Hepatocyte (in vitro differentiated cells): Measurements from ENCODE around the gene ANKRD2. TPM values are rescaled to one million over a fixed set of nuclear protein-coding genes. Genes with fewer than 3 reads are reported as not detected.

Experiments used
- DNase-seq: peaks from one replicate; pipeline ENCODE4 v3.0.0-alpha.2; 2016; ENCODE audit warnings: low spot score
- H2AFZ ChIP-seq: fragments of 200-600 bp; sonication (generic); 2 replicates; pipeline ENCODE4 v1.6.0; 2016; ENCODE audit warnings: antibody characterized with exemption, mild to moderate bottlenecking
- H3K27ac ChIP-seq: fragments of 200-600 bp; sonication (generic); 2 replicates; pipeline ENCODE4 v1.5.1; 2016; ENCODE audit warnings: mild to moderate bottlenecking
- H3K27me3 ChIP-seq: fragments of 200-600 bp; sonication (generic); 2 replicates; pipeline ENCODE4 v1.6.1; 2016
- H3K36me3 ChIP-seq: fragments of 200-600 bp; sonication (generic); replicated peaks from 2 replicates; pipeline ENCODE4 v1.5.1; 2016; ENCODE audit warnings: low read depth; ENCODE audit not compliant: insufficient read depth
- H3K4me1 ChIP-seq: fragments of 200-600 bp; sonication (generic); 2 replicates; pipeline ENCODE4 v1.5.1; 2016; ENCODE audit warnings: mild to moderate bottlenecking, moderate library complexity; ENCODE audit not compliant: insufficient read depth
- H3K4me2 ChIP-seq: fragments of 200-600 bp; sonication (generic); 2 replicates; pipeline ENCODE4 v1.6.0; 2016
- H3K4me3 ChIP-seq: fragments of 200-600 bp; sonication (generic); 2 replicates; pipeline ENCODE4 v1.5.1; 2016; ENCODE audit warnings: mild to moderate bottlenecking
- H3K79me2 ChIP-seq: fragments of 200-600 bp; sonication (generic); 2 replicates; pipeline ENCODE4 v1.6.0; 2017; ENCODE audit warnings: mild to moderate bottlenecking
- H3K9me2 ChIP-seq: fragments of 200-600 bp; sonication (generic); replicated peaks from 2 replicates; pipeline ENCODE4 v1.6.0; 2017; ENCODE audit warnings: mild to moderate bottlenecking; ENCODE audit not compliant: insufficient read depth
- H3K9me3 ChIP-seq: fragments of 200-600 bp; sonication (generic); 2 replicates; pipeline ENCODE4 v1.5.1; 2016; ENCODE audit warnings: low read depth, mild to moderate bottlenecking
- H4K20me1 ChIP-seq: fragments of 200-600 bp; sonication (generic); 2 replicates; pipeline ENCODE4 v1.6.0; 2016; ENCODE audit warnings: mild to moderate bottlenecking; ENCODE audit not compliant: insufficient read depth, poor library complexity, severe bottlenecking
- CTCF ChIP-seq: fragments of 200-600 bp; sonication (generic); IDR thresholded peaks from 2 replicates; pipeline ENCODE4 v1.5.1; 2016; ENCODE audit warnings: antibody characterized with exemption, mild to moderate bottlenecking; ENCODE audit not compliant: poor library complexity
- EZH2 ChIP-seq: fragments of 200-600 bp; sonication (generic); IDR thresholded peaks from 2 replicates; pipeline ENCODE4 v1.6.1; 2016; ENCODE audit warnings: antibody characterized with exemption, mild to moderate bottlenecking, borderline replicate concordance
- EZH2phosphoT487 ChIP-seq: fragments of 200-600 bp; sonication (generic); IDR thresholded peaks from one replicate; pipeline ENCODE4 v1.6.1; 2018; ENCODE audit warnings: antibody characterized with exemption, mild to moderate bottlenecking, low read depth, moderate library complexity; ENCODE audit not compliant: unreplicated experiment, severe bottlenecking
- WGBS: methylation state at CpG from one replicate; pipeline ENCODE4 v1.1.6; 2016; ENCODE audit warnings: low lambda C conversion rate; ENCODE audit errors: missing lambda C conversion rate; 5-methylcytosine and 5-hydroxymethylcytosine counted together
- polyA plus RNA-seq: library from polyadenylated mRNA; unstranded; fragments of >200 nt; fragmentation: Nextera tagmentation; extraction: Ambion mirVana; gene quantifications from 2 replicates; pipeline ENCODE4 v1.2.1, GENCODE V29; 2016
- total RNA-seq: library from RNA; depleted of rRNA; stranded (reverse); fragments of >200 nt; gene quantifications from 2 replicates; pipeline ENCODE4 v1.2.3, GENCODE V29; 2014

The ANKRD2 gene
- total and polyA plus RNA-seq, 2 experiments from 2014 or later = not detected

- no peak overlapping the region for H3K4me3 ChIP-seq
- no peaks in the 10 kb centered on the region for H3K27me3 ChIP-seq
- H2AFZ ChIP-seq = no peak overlapping the region
- no peaks in the 10 kb centered on the region for H3K9me2 ChIP-seq
- no peak overlapping the region for H3K27ac ChIP-seq
- H4K20me1 ChIP-seq = no peaks in the 10 kb centered on the region
- H3K79me2 ChIP-seq = peaks cover 3% of the 10 kb centered on the region
- no peaks in the 10 kb centered on the region for H3K9me3 ChIP-seq
- H3K4me1 ChIP-seq = no peaks in the 10 kb centered on the region
- WGBS = 75% methylated on average over 12 of the region's 12 CpGs
- DNase-seq = no peak
- no peak overlapping the region for H3K4me2 ChIP-seq
- no peak for TF ChIP-seq EZH2phosphoT487
- no peak for TF ChIP-seq CTCF
- TF ChIP-seq EZH2 = no peak
- H3K36me3 ChIP-seq = no peaks in the 10 kb centered on the region
Measured at GRCh38 chr10:97532935-97533671, 39.5 kb upstream of the ANKRD2 start.

- H3K9me2 ChIP-seq = no peaks in the 10 kb centered on the region
- peaks cover under 1% of the 10 kb centered on the region for H3K4me1 ChIP-seq
- no peaks in the 10 kb centered on the region for H3K27me3 ChIP-seq
- no peak overlapping the region for H3K27ac ChIP-seq
- no peak overlapping the region for H3K4me2 ChIP-seq
- TF ChIP-seq EZH2phosphoT487 = no peak
- no peak for TF ChIP-seq CTCF
- no peak for TF ChIP-seq EZH2
- no peak overlapping the region for H3K4me3 ChIP-seq
- no peaks in the 10 kb centered on the region for H3K36me3 ChIP-seq
- H4K20me1 ChIP-seq = no peaks in the 10 kb centered on the region
- DNase-seq = no peak
- peaks cover 3% of the 10 kb centered on the region for H3K79me2 ChIP-seq
- 82% methylated on average over 6 of the region's 6 CpGs for WGBS
- no peaks in the 10 kb centered on the region for H3K9me3 ChIP-seq
- no peak overlapping the region for H2AFZ ChIP-seq
Measured at GRCh38 chr10:97533888-97534287, 38.7 kb upstream of the ANKRD2 start.

- no peaks in the 10 kb centered on the region for H3K27me3 ChIP-seq
- H3K9me3 ChIP-seq = no peaks in the 10 kb centered on the region
- TF ChIP-seq EZH2 = no peak
- TF ChIP-seq CTCF = peak; percentile 29
- DNase-seq = no peak
- no peaks in the 10 kb centered on the region for H4K20me1 ChIP-seq
- peaks cover 3% of the 10 kb centered on the region for H3K79me2 ChIP-seq
- peaks cover 5% of the 10 kb centered on the region for H3K4me1 ChIP-seq
- no peaks in the 10 kb centered on the region for H3K9me2 ChIP-seq
- H3K4me2 ChIP-seq = no peak overlapping the region
- WGBS = 79% methylated on average over 6 of the region's 6 CpGs
- H3K27ac ChIP-seq = no peak overlapping the region
- H2AFZ ChIP-seq = no peak overlapping the region
- no peaks in the 10 kb centered on the region for H3K36me3 ChIP-seq
- H3K4me3 ChIP-seq = no peak overlapping the region
Measured at GRCh38 chr10:97534746-97535367, 37.7 kb upstream of the ANKRD2 start.
